Measurements from ENCODE around the gene PRM2.
"Not testable (repeated sequence)": the region's sequence is repeated elsewhere in the genome, so short reads cannot be mapped to it uniquely, and the experiment has no call there.

PRM2 gene

GRCh38 chr16:11307639-11308492, 31.6 kb upstream of the PRM2 start:
- DNase-seq, result no peak

GRCh38 chr16:11306997-11307638, 30.8 kb upstream of the PRM2 start:
- no peak for DNase-seq

GRCh38 chr16:11306381-11306780, 30.1 kb upstream of the PRM2 start:
- DNase-seq, result no peak

- peak; percentile 47 for DNase-seq
Observed at GRCh38 chr16:11303405-11304138, 27.3 kb upstream of the PRM2 start.

GRCh38 chr16:11302977-11303376, 26.7 kb upstream of the PRM2 start:
- DNase-seq, result peak; percentile 37

GRCh38 chr16:11301645-11302501, 25.6 kb upstream of the PRM2 start:
- DNase-seq, result no peak

GRCh38 chr16:11300560-11300892, 24.2 kb upstream of the PRM2 start:
- DNase-seq, result no peak

GRCh38 chr16:11299865-11300559, 23.7 kb upstream of the PRM2 start:
- no peak for DNase-seq

- not testable (repeated sequence) for DNase-seq
Observed at GRCh38 chr16:11298950-11299547, 22.8 kb upstream of the PRM2 start.

- no peak for DNase-seq
Observed at GRCh38 chr16:11298143-11298900, 22.0 kb upstream of the PRM2 start.

- peak; percentile 70 for DNase-seq
Observed at GRCh38 chr16:11297492-11298142, 21.3 kb upstream of the PRM2 start.

GRCh38 chr16:11296706-11297491, 20.6 kb upstream of the PRM2 start:
- DNase-seq, result peak; percentile 56

- DNase-seq, result no peak
Observed at GRCh38 chr16:11296351-11296705, 20.0 kb upstream of the PRM2 start.

GRCh38 chr16:11295672-11296071, 19.4 kb upstream of the PRM2 start:
- no peak for DNase-seq

- DNase-seq, result no peak
Observed at GRCh38 chr16:11292076-11292748, 15.9 kb upstream of the PRM2 start.

- peak; percentile 55 for DNase-seq
Observed at GRCh38 chr16:11291091-11291703, 14.9 kb upstream of the PRM2 start.

GRCh38 chr16:11290102-11290893, 14.0 kb upstream of the PRM2 start:
- DNase-seq, result no peak

All from right kidney (tissue), 1 donor.